HG03432 (cell line): ENCODE results near the gene WIPF2.

Experiments
- ATAC-seq: cut with Tn5 transposase; IDR thresholded peaks from one replicate; pipeline ENCODE4 v1.9.1; 2021; ENCODE audit warnings: mild to moderate bottlenecking, moderate library complexity; ENCODE audit not compliant: unreplicated experiment

WIPF2 gene

GRCh38 chr17:40323391-40324381, 104.6 kb downstream of the WIPF2 start:
- no peak for ATAC-seq

GRCh38 chr17:40325156-40326013, 106.3 kb downstream of the WIPF2 start:
- ATAC-seq: no peak

- ATAC-seq: no peak
These were observed 107.1 kb downstream of the WIPF2 start for GRCh38 chr17:40326014-40326831.

GRCh38 chr17:40326832-40327199, 107.7 kb downstream of the WIPF2 start:
- ATAC-seq: no peak

GRCh38 chr17:40327244-40327729, 108.2 kb downstream of the WIPF2 start:
- no peak for ATAC-seq

- ATAC-seq: no peak
These were observed 108.8 kb downstream of the WIPF2 start for GRCh38 chr17:40327735-40328385.

GRCh38 chr17:40328386-40328766, 109.3 kb downstream of the WIPF2 start:
- no peak for ATAC-seq

- ATAC-seq: no peak
These were observed 111.0 kb downstream of the WIPF2 start for GRCh38 chr17:40329839-40330794.

GRCh38 chr17:40330850-40331470, 111.9 kb downstream of the WIPF2 start:
- ATAC-seq: no peak

- no peak for ATAC-seq
These were observed 112.9 kb downstream of the WIPF2 start for GRCh38 chr17:40331743-40332641.
